ENCODE data around the gene MB21D2.

- TF ChIP-seq CTCF (conservative IDR thresholded peaks at IDR 0.05; ENCODE audit: low read length) = no peak
- no peak for TF ChIP-seq EZH2phosphoT487 (IDR thresholded peaks at IDR 0.05; ENCODE audit: borderline replicate concordance, low read depth, low read length)
Measured at GRCh38 chr3:192794216-192794615, 123.4 kb downstream of the MB21D2 start.

Data from OCI-LY7 (cell line).